Spleen (tissue), 11 donors: ENCODE results near the gene STX18. TPM values are rescaled to one million over a fixed set of nuclear protein-coding genes. Genes with fewer than 3 reads are reported as not detected.

Experiments
- DNase-seq: peaks from one replicate; pipeline ENCODE4 v3.0.0-alpha.2; 2020
- H3K27ac ChIP-seq, 8 donors: fragments of 200-600 bp; sonication (generic) in 7 of 8; 1 replicate in 4 of 8; 2 replicates in 4 of 8; pipeline versions ENCODE4 v1.5.0 to v1.8.0; 2016 to 2021; ENCODE audit warnings: inconsistent platforms in 4 of 8, mild to moderate bottlenecking in 4 of 8, moderate library complexity in 1 of 8
- H3K27me3 ChIP-seq, 7 donors: fragments of 200-600 bp; sonication (generic) in 6 of 7; replicated peaks in 1 of 7; 1 replicate in 4 of 7; 2 replicates in 3 of 7; pipeline versions ENCODE4 v1.5.0 to v1.8.0; 2016 to 2021; ENCODE audit warnings: inconsistent platforms in 3 of 7, mild to moderate bottlenecking in 1 of 7
- H3K36me3 ChIP-seq, 6 donors: fragments of 200-600 bp; sonication (generic) in 5 of 6; 1 replicate in 4 of 6; 2 replicates in 2 of 6; pipeline versions ENCODE4 v1.5.0 to v1.8.0; 2016 to 2021; ENCODE audit warnings: inconsistent platforms in 2 of 6
- H3K4me1 ChIP-seq, 6 donors: fragments of 200-600 bp; sonication (generic) in 5 of 6; 1 replicate in 3 of 6; 2 replicates in 3 of 6; pipeline versions ENCODE4 v1.5.0 to v1.8.0; 2016 to 2021; ENCODE audit warnings: inconsistent platforms in 3 of 6
- H3K4me3 ChIP-seq, 8 donors: fragments of 200-600 bp; sonication (generic) in 7 of 8; 1 replicate in 4 of 8; 2 replicates in 4 of 8; pipeline versions ENCODE4 v1.5.0 to v1.8.0; 2016 to 2021; ENCODE audit warnings: inconsistent platforms in 4 of 8, mild to moderate bottlenecking in 4 of 8, moderate library complexity in 2 of 8
- H3K9me3 ChIP-seq, 8 donors: fragments of 200-600 bp; sonication (generic) in 7 of 8; 1 replicate in 4 of 8; 2 replicates in 4 of 8; pipeline versions ENCODE4 v1.5.0 to v1.8.0; 2016 to 2021; ENCODE audit warnings: inconsistent platforms in 4 of 8
- CTCF ChIP-seq, 11 experiments: fragments of 200-600 bp in 7 of 11; fragments of 450-650 bp in 4 of 11; sonication (generic) in 4 of 11; IDR thresholded peaks in 8 of 11; conservative IDR thresholded peaks in 3 of 11; 1 replicate in 7 of 11; 2 replicates in 4 of 11; pipeline versions ENCODE4 v1.4.0 to v1.8.0; 2016 to 2021; ENCODE audit warnings: antibody characterized with exemption in 11 of 11, inconsistent platforms in 4 of 11, mild to moderate bottlenecking in 1 of 11
- POLR2A ChIP-seq, 3 donors: fragments of 450-650 bp; IDR thresholded peaks; one replicate each; pipeline ENCODE4 v1.5.1; 2017; ENCODE audit warnings: antibody characterized with exemption in 3 of 3, mild to moderate bottlenecking in 1 of 3
- POLR2AphosphoS5 ChIP-seq, 3 donors: sonication (generic); formaldehyde crosslinking; IDR thresholded peaks; one replicate each; pipeline ENCODE4 v1.5.1; 2017; ENCODE audit warnings: antibody characterized with exemption in 3 of 3
- WGBS, 5 donors: extraction: QIAGEN DNeasy Blood & Tissue Kit in 3 of 5; methylation state at CpG; one replicate each; pipeline versions ENCODE4 v1.1.5 to v1.1.7; 2013 to 2018; 5-methylcytosine and 5-hydroxymethylcytosine counted together
- intact Hi-C: fragments of 100-400 bp; cut with DNase I; formaldehyde crosslinking; loops from one replicate; pipeline ENCODE4 v1.15.0; 2023; ENCODE audit warnings: low total_unique reads
- polyA plus RNA-seq, 3 donors: library from polyadenylated mRNA; stranded (reverse); fragments of 200-250 nt; gene quantifications; one replicate each; pipeline ENCODE4 v1.2.1, GENCODE V29; 2013
- total RNA-seq, 7 donors: library from RNA; depleted of rRNA in 3 of 7; stranded (reverse); fragments of >200 nt in 3 of 7; fragmentation: NEBNext Ultra II Directional in 4 of 7; extraction: Animal tissue kit (Norgen Biotek cat#: 25700) in 4 of 7; gene quantifications; one replicate each; pipeline versions ENCODE4 v1.1.0 to v1.2.1, GENCODE V29; 2016 to 2021
- donor health status: healthy with polysubstance abuse.
- donor health status: DM: no; HTN: no; CAD: no; lungs with moderate emphysema.
- donor health status: DM: no; HTN: no; CAD: no.
- donor health status: Bipolar disorder and iron deficiency.
- donor health status: healthy.
- donor health status: DM: no; HTN: no; CAD: no.
- donor health status: DM: yes; HTN: yes; CAD: no.

Gene STX18
- total and polyA plus RNA-seq, 10 donors, result 19.0 to 45.8 (median 29.8) TPM

GRCh38 chr4:4532371-4533154 is 9.3 kb downstream of the STX18 start:
- intact Hi-C loops, result no loop called here
- WGBS, 5 donors, result 91 to 95% (median 92%) methylated on average over 3 of the region's 3 CpGs
- no peak for DNase-seq
- TF ChIP-seq POLR2A (IDR thresholded peaks at IDR 0.05) (no peak), POLR2AphosphoS5 (IDR thresholded peaks at IDR 0.05) (no peak), CTCF (IDR thresholded peaks at IDR 0.05 in 8 of 11, conservative IDR thresholded peaks at IDR 0.05 in 3 of 11) (no peak)
- Histone ChIP-seq H3K36me3 (peaks cover 0 to 19% (median 2%) of the 10 kb centered on the region in 6 donors), H3K4me1 (peaks cover 0 to 20% (median 5%) of the 10 kb centered on the region in 6 donors), H3K4me3 (no peak overlapping the region), H3K27me3 (no peaks in the 10 kb centered on the region), H3K9me3 (no peaks in the 10 kb centered on the region), H3K27ac (no peak overlapping the region)

- TF ChIP-seq POLR2A (IDR thresholded peaks at IDR 0.05) (no peak), POLR2AphosphoS5 (IDR thresholded peaks at IDR 0.05) (no peak), CTCF (IDR thresholded peaks at IDR 0.05 in 8 of 11, conservative IDR thresholded peaks at IDR 0.05 in 3 of 11) (no peak)
- Histone ChIP-seq H3K4me3 (no peak overlapping the region), H3K4me1 (peaks cover 0 to 23% (median 7%) of the 10 kb centered on the region in 6 donors), H3K9me3 (no peaks in the 10 kb centered on the region), H3K27ac (no peak overlapping the region), H3K27me3 (no peaks in the 10 kb centered on the region), H3K36me3 (peaks cover 0 to 21% (median 0%) of the 10 kb centered on the region in 6 donors)
- no peak for DNase-seq
- intact Hi-C loops, result no loop called here
- WGBS, 5 donors, result 92 to 97% (median 95%) methylated on average over 5 of the region's 5 CpGs
Measured at GRCh38 chr4:4529392-4529791, 12.5 kb downstream of the STX18 start.

GRCh38 chr4:4526401-4526800 is 15.4 kb downstream of the STX18 start:
- H3K9me3 ChIP-seq, result no peaks in the 10 kb centered on the region
- no peak overlapping the region for H3K27ac ChIP-seq
- H3K4me1 ChIP-seq, result peaks cover 0 to 27% (median 10%) of the 10 kb centered on the region in 6 donors
- H3K27me3 ChIP-seq, result no peaks in the 10 kb centered on the region
- intact Hi-C loops, result no loop called here
- TF ChIP-seq CTCF (IDR thresholded peaks at IDR 0.05 in 8 of 11, conservative IDR thresholded peaks at IDR 0.05 in 3 of 11), result no peak
- no peak for TF ChIP-seq POLR2AphosphoS5 (IDR thresholded peaks at IDR 0.05)
- TF ChIP-seq POLR2A (IDR thresholded peaks at IDR 0.05), result no peak
- DNase-seq, result no peak
- peaks cover 0 to 21% (median 0%) of the 10 kb centered on the region in 6 donors for H3K36me3 ChIP-seq
- H3K4me3 ChIP-seq, result no peak overlapping the region
- 90 to 96% (median 92%) methylated on average over 6 of the region's 6 CpGs for WGBS, 5 donors

- peaks cover 0 to 43% (median 10%) of the 10 kb centered on the region in 6 donors for H3K4me1 ChIP-seq
- peak; percentile 84 for DNase-seq
- 57 to 78% (median 67%) methylated on average over 4 of the region's 4 CpGs for WGBS, 5 donors
- no peak for TF ChIP-seq POLR2A (IDR thresholded peaks at IDR 0.05)
- peak in 7 of 11 experiments; percentile 12 to 61 (median 44) for TF ChIP-seq CTCF (IDR thresholded peaks at IDR 0.05 in 8 of 11, conservative IDR thresholded peaks at IDR 0.05 in 3 of 11)
- TF ChIP-seq POLR2AphosphoS5 (IDR thresholded peaks at IDR 0.05), result no peak
- no peaks in the 10 kb centered on the region for H3K9me3 ChIP-seq
- peaks cover 0 to 19% (median 0%) of the 10 kb centered on the region in 6 donors for H3K36me3 ChIP-seq
- H3K27me3 ChIP-seq, result no peaks in the 10 kb centered on the region
- peak overlapping the region in 4 of 8 donors; percentile 17 to 56 (median 54) for H3K27ac ChIP-seq
- H3K4me3 ChIP-seq, result no peak overlapping the region
- intact Hi-C loops, result no loop called here
Measured at GRCh38 chr4:4524364-4524763, 17.5 kb downstream of the STX18 start.
